NCI-H1436 (cell line): Measurements from ENCODE around the gene IFNG-AS1.
A peak's percentile ranks its signal among the peaks of the same experiment; 100 is the strongest.

Experiments
- DNase-seq: peaks from one replicate; lab custom pipeline; 2025; lab: John Stamatoyannopoulos, UW

IFNG-AS1 gene

GRCh38 chr12:67989184-67989920 lies at the start of gene IFNG-AS1:
TSS of gene IFNG-AS1 (plus strand) at chr12:67989447.
- DNase-seq, result no peak

- no peak for DNase-seq
These were observed 49.6 kb upstream of the IFNG-AS1 start for GRCh38 chr12:67939611-67940010.

GRCh38 chr12:67940780-67941243 lies 48.4 kb upstream of the IFNG-AS1 start:
- no peak for DNase-seq

GRCh38 chr12:67942724-67943123 lies 46.5 kb upstream of the IFNG-AS1 start:
- no peak for DNase-seq

GRCh38 chr12:67943141-67943892 lies 45.9 kb upstream of the IFNG-AS1 start:
- DNase-seq, result peak; percentile 63

GRCh38 chr12:67944093-67944492 lies 45.2 kb upstream of the IFNG-AS1 start:
- DNase-seq, result no peak

- DNase-seq, result no peak
These were observed 36.5 kb upstream of the IFNG-AS1 start for GRCh38 chr12:67952787-67953186.

GRCh38 chr12:67957383-67957782 lies 31.9 kb upstream of the IFNG-AS1 start:
- peak; percentile 50 for DNase-seq

- DNase-seq, result no peak
These were observed 31.1 kb upstream of the IFNG-AS1 start for GRCh38 chr12:67958187-67958586.

GRCh38 chr12:67964456-67964855 lies 24.8 kb upstream of the IFNG-AS1 start:
- no peak for DNase-seq

- no peak for DNase-seq
These were observed 22.7 kb upstream of the IFNG-AS1 start for GRCh38 chr12:67966560-67966959.

GRCh38 chr12:67968321-67968720 lies 20.9 kb upstream of the IFNG-AS1 start:
- no peak for DNase-seq

GRCh38 chr12:67968725-67969124 lies 20.5 kb upstream of the IFNG-AS1 start:
- no peak for DNase-seq

GRCh38 chr12:67969134-67969802 lies 20.0 kb upstream of the IFNG-AS1 start:
- DNase-seq, result no peak

- no peak for DNase-seq
These were observed 11.6 kb upstream of the IFNG-AS1 start for GRCh38 chr12:67977668-67978067.

GRCh38 chr12:67980391-67980790 lies 8.9 kb upstream of the IFNG-AS1 start:
- DNase-seq, result no peak

GRCh38 chr12:67981287-67982162 lies 7.7 kb upstream of the IFNG-AS1 start:
- DNase-seq, result no peak

- no peak for DNase-seq
These were observed 7.1 kb upstream of the IFNG-AS1 start for GRCh38 chr12:67982164-67982563.

GRCh38 chr12:67986632-67987031 lies 2.6 kb upstream of the IFNG-AS1 start:
- no peak for DNase-seq

GRCh38 chr12:67988601-67989021 lies 636 bp upstream of the IFNG-AS1 start:
- DNase-seq, result no peak

- DNase-seq, result no peak
These were observed 1.9 kb downstream of the IFNG-AS1 start for GRCh38 chr12:67991158-67991557.

GRCh38 chr12:67993143-67993542 lies 3.9 kb downstream of the IFNG-AS1 start:
- no peak for DNase-seq
